Progenitor cell of endocrine pancreas (in vitro differentiated cells): ENCODE data around the gene ADPRHL1. TPM values are rescaled to one million over a fixed set of nuclear protein-coding genes. Genes with fewer than 3 reads are reported as not detected.
A peak's percentile ranks its signal among the peaks of the same experiment; 100 is the strongest.
"Not testable (repeated sequence)": the region's sequence is repeated elsewhere in the genome, so short reads cannot be mapped to it uniquely, and the experiment has no call there.

Experiments used
- DNase-seq: peaks from one replicate; pipeline ENCODE4 v3.0.0; 2021; ENCODE audit warnings: low spot score; ENCODE audit not compliant: unreplicated experiment
- H3K27ac Mint-ChIP-seq: 2 replicates; pipeline ENCODE4 v1.8.0; 2021; ENCODE audit warnings: mild to moderate bottlenecking, moderate library complexity, mixed read lengths
- H3K27me3 Mint-ChIP-seq: 2 replicates; pipeline ENCODE4 v1.8.0; 2021; ENCODE audit warnings: mixed read lengths
- H3K36me3 Mint-ChIP-seq: 2 replicates; pipeline ENCODE4 v1.8.0; 2022; ENCODE audit warnings: mixed read lengths; ENCODE audit not compliant: insufficient read depth
- H3K4me1 Mint-ChIP-seq: 2 replicates; pipeline ENCODE4 v1.8.0; 2021; ENCODE audit warnings: low read depth, mixed read lengths
- H3K4me3 Mint-ChIP-seq: 2 replicates; pipeline ENCODE4 v1.8.0; 2021; ENCODE audit warnings: low read depth, mild to moderate bottlenecking, moderate library complexity, mixed read lengths
- H3K9me3 Mint-ChIP-seq: 2 replicates; pipeline ENCODE4 v1.8.0; 2021; ENCODE audit warnings: low read depth, mixed read lengths
- CTCF ChIP-seq: fragments of 200-600 bp; sonication (generic); IDR thresholded peaks from one replicate; pipeline ENCODE4 v1.5.0; 2021; ENCODE audit warnings: antibody characterized with exemption, mild to moderate bottlenecking; ENCODE audit not compliant: unreplicated experiment
- total RNA-seq: library from RNA; stranded (reverse); gene quantifications from 2 replicates; pipeline ENCODE4 v1.2.1, GENCODE V29; 2021

The ADPRHL1 gene
- total RNA-seq, 1 donor from 2014 or later, result 6.8 TPM

- Mint-ChIP-seq H3K36me3 (peaks cover 28% of the 10 kb centered on the region), H3K4me1 (peaks cover 8% of the 10 kb centered on the region), H3K9me3 (peaks cover 3% of the 10 kb centered on the region), H3K27ac (peak overlapping the region; percentile 53), H3K4me3 (no peak overlapping the region), H3K27me3 (no peaks in the 10 kb centered on the region)
- no peak for DNase-seq
- no peak for TF ChIP-seq CTCF
These were observed 10.8 kb downstream of the ADPRHL1 start for GRCh38 chr13:113442354-113442984.

GRCh38 chr13:113441661-113442060 lies 11.6 kb downstream of the ADPRHL1 start:
- peaks cover 10% of the 10 kb centered on the region for H3K4me1 Mint-ChIP-seq
- H3K27ac Mint-ChIP-seq, result peak overlapping the region; percentile 46
- H3K4me3 Mint-ChIP-seq, result no peak overlapping the region
- H3K27me3 Mint-ChIP-seq, result no peaks in the 10 kb centered on the region
- no peak for TF ChIP-seq CTCF
- H3K9me3 Mint-ChIP-seq, result peaks cover 3% of the 10 kb centered on the region
- peaks cover 29% of the 10 kb centered on the region for H3K36me3 Mint-ChIP-seq
- no peak for DNase-seq

- no peak for DNase-seq
- Mint-ChIP-seq H3K4me3 (no peak overlapping the region), H3K27me3 (no peaks in the 10 kb centered on the region), H3K4me1 (peaks cover 7% of the 10 kb centered on the region), H3K9me3 (peaks cover under 1% of the 10 kb centered on the region), H3K36me3 (peaks cover 18% of the 10 kb centered on the region), H3K27ac (peak overlapping the region; percentile 92)
- TF ChIP-seq CTCF, result no peak
These were observed 15.8 kb downstream of the ADPRHL1 start for GRCh38 chr13:113437408-113438010.

- H3K4me1 Mint-ChIP-seq, H3K27me3 Mint-ChIP-seq, H3K9me3 Mint-ChIP-seq, H3K27ac Mint-ChIP-seq, H3K4me3 Mint-ChIP-seq, DNase-seq: not testable (repeated sequence)
- peaks cover 14% of the 10 kb centered on the region for H3K36me3 Mint-ChIP-seq
These were observed 16.4 kb downstream of the ADPRHL1 start for GRCh38 chr13:113436866-113437265.

GRCh38 chr13:113435907-113436306 lies 17.4 kb downstream of the ADPRHL1 start:
- H3K27ac Mint-ChIP-seq, H3K36me3 Mint-ChIP-seq, DNase-seq, H3K4me3 Mint-ChIP-seq, H3K27me3 Mint-ChIP-seq, H3K9me3 Mint-ChIP-seq, H3K4me1 Mint-ChIP-seq: not testable (repeated sequence)

GRCh38 chr13:113433391-113433916 lies 19.8 kb downstream of the ADPRHL1 start:
- Mint-ChIP-seq H3K27me3 (no peaks in the 10 kb centered on the region), H3K9me3 (no peaks in the 10 kb centered on the region), H3K36me3 (peaks cover 7% of the 10 kb centered on the region), H3K4me3 (no peak overlapping the region), H3K27ac (no peak overlapping the region), H3K4me1 (peaks cover 5% of the 10 kb centered on the region)
- DNase-seq, result no peak
- no peak for TF ChIP-seq CTCF
